Measurements from ENCODE around the gene DNA2.

DNA sequence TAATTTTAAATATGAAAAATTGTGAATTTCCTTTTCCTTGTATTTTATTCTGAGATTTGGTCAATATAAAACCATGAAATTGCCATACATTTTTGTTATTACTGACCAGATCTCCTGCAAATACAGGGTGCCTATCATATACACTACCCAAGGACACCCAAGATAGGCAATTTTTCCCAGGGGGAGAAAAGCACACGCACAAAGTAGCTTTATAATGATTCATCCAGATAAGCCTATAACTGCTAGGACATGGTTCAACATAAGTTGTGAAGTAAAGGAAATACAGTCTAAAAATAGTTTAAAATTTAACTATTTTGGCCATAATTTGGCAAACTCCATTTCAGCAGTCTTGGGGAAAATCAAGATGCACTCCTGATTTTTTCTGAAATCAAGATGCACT, 69.5 kb downstream of the DNA2 start:
- TF ChIP-seq EZH2 (IDR thresholded peaks at IDR 0.05): no peak
- TF ChIP-seq, protein P1, sequence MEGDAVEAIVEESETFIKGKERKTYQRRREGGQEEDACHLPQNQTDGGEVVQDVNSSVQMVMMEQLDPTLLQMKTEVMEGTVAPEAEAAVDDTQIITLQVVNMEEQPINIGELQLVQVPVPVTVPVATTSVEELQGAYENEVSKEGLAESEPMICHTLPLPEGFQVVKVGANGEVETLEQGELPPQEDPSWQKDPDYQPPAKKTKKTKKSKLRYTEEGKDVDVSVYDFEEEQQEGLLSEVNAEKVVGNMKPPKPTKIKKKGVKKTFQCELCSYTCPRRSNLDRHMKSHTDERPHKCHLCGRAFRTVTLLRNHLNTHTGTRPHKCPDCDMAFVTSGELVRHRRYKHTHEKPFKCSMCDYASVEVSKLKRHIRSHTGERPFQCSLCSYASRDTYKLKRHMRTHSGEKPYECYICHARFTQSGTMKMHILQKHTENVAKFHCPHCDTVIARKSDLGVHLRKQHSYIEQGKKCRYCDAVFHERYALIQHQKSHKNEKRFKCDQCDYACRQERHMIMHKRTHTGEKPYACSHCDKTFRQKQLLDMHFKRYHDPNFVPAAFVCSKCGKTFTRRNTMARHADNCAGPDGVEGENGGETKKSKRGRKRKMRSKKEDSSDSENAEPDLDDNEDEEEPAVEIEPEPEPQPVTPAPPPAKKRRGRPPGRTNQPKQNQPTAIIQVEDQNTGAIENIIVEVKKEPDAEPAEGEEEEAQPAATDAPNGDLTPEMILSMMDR (IDR thresholded peaks at IDR 0.05): no peak
